K562 (cell line): ENCODE measurements around the gene GLRX. TPM values are rescaled to one million over a fixed set of nuclear protein-coding genes. Genes with fewer than 3 reads are reported as not detected.

Source experiments
- ATAC-seq: fragments of 200-7000 bp; cut with Tn5 transposase; 3 replicates; pipeline ENCODE4 v1.9.1; 2020; ENCODE audit warnings: moderate library complexity
- BruUV-seq: library from RNA; stranded (reverse); fragments of 400-500 nt; replicated peaks from 2 replicates; lab custom pipeline; 2021; lab: Mats Ljungman, UMichigan
- CTCF ChIA-PET: fragments of 300-600 bp; formaldehyde crosslinking; extraction: SDS; loops from one replicate; lab custom pipeline; 2021; ENCODE audit warnings: low intra/inter-chr PET ratio; lab: Yijun Ruan, JAX
- POLR2A ChIA-PET: fragments of 300-600, 350-650 bp; sonication (Branson Sonifier 250); formaldehyde crosslinking; extraction: SDS; loops from one replicate; lab custom pipeline; 2021; ENCODE audit warnings: antibody characterized with exemption, inconsistent platforms; lab: Yijun Ruan, JAX
- DNase-seq, 4 experiments: peaks; one replicate each; pipeline versions ENCODE4 v3.0.0 to v3.0.0-alpha.2; 2011 to 2018; ENCODE audit warnings: low spot score in 3 of 4, mixed read lengths in 3 of 4; ENCODE audit errors: extremely low read depth in 1 of 4
- FAIRE-seq: peaks from 2 replicates; lab custom pipeline; 2011; peaks lifted over from hg19 to GRCh38; lab: Jason Lieb, UNC
- H2AFZ ChIP-seq: 2 replicates; pipeline ENCODE4 v1.6.0; 2011; ENCODE audit warnings: low read depth, low read length, control low read depth, inconsistent platforms
- H3K27ac ChIP-seq: fragments of 200-600 bp; 3 replicates; pipeline ENCODE4 v1.8.0; 2011; ENCODE audit warnings: low read depth, mild to moderate bottlenecking, control low read depth, inconsistent platforms, low read length, moderate library complexity, mixed read lengths; ENCODE audit errors: extremely low read depth
- H3K27me3 ChIP-seq, 2 experiments: fragments of 300-600 bp in 1 of 2; 2 replicates in 1 of 2; 3 replicates in 1 of 2; pipeline versions ENCODE4 v1.6.0 to v1.8.0; 2011; ENCODE audit warnings: inconsistent platforms in 2 of 2, low read length in 2 of 2, mild to moderate bottlenecking in 1 of 2, mixed read lengths in 1 of 2, moderate library complexity in 1 of 2; ENCODE audit not compliant: control insufficient read depth in 2 of 2, insufficient read depth in 2 of 2
- H3K36me3 ChIP-seq: fragments of 300-600 bp; 3 replicates; pipeline ENCODE4 v1.8.0; 2011; ENCODE audit warnings: mild to moderate bottlenecking, low read length, inconsistent platforms; ENCODE audit not compliant: control insufficient read depth, insufficient read depth
- H3K4me1 ChIP-seq, 2 experiments: fragments of 200-600 bp in 1 of 2; replicated peaks in 1 of 2; 2 replicates in 1 of 2; 3 replicates in 1 of 2; pipeline versions ENCODE4 v1.5.1 to v1.8.0; 2011; ENCODE audit warnings: inconsistent platforms in 2 of 2, low read length in 2 of 2, mild to moderate bottlenecking in 1 of 2, mixed read lengths in 1 of 2, moderate library complexity in 1 of 2; ENCODE audit not compliant: control insufficient read depth in 2 of 2, insufficient read depth in 2 of 2
- H3K4me2 ChIP-seq: 2 replicates; pipeline ENCODE4 v1.6.1; 2011; ENCODE audit warnings: low read length, control low read depth, inconsistent platforms, mixed read lengths; ENCODE audit not compliant: insufficient read depth
- H3K4me3 ChIP-seq: fragments of 200-600 bp; sonication (generic), shearing (Covaris generic); 2 replicates; pipeline ENCODE4 v1.5.1; 2016; ENCODE audit warnings: control low read depth, inconsistent platforms
- H3K79me2 ChIP-seq: fragments of 200-600 bp; 3 replicates; pipeline ENCODE4 v1.8.0; 2011; ENCODE audit warnings: low read length, inconsistent platforms; ENCODE audit not compliant: control insufficient read depth, insufficient read depth
- H3K9ac ChIP-seq, 2 experiments: 2 replicates each; pipeline versions ENCODE4 v1.6.0 to v1.6.1; 2011; ENCODE audit warnings: low read depth in 2 of 2, low read length in 2 of 2, control low read depth in 1 of 2, inconsistent platforms in 1 of 2, mild to moderate bottlenecking in 1 of 2, mixed read lengths in 1 of 2; ENCODE audit not compliant: insufficient read depth in 1 of 2
- H3K9me1 ChIP-seq: one replicate; pipeline ENCODE4 v1.6.0; 2011; ENCODE audit warnings: inconsistent platforms, mild to moderate bottlenecking, low read length, moderate library complexity; ENCODE audit not compliant: control insufficient read depth, insufficient read depth
- H3K9me3 ChIP-seq: replicated peaks from 2 replicates; pipeline ENCODE4 v1.5.1; 2011; ENCODE audit warnings: low read depth, low read length, inconsistent platforms; ENCODE audit not compliant: control insufficient read depth, insufficient read depth
- H4K20me1 ChIP-seq: replicated peaks from 2 replicates; pipeline ENCODE4 v1.6.1; 2011; ENCODE audit warnings: low read length, inconsistent platforms, mixed read lengths; ENCODE audit not compliant: control insufficient read depth, insufficient read depth
- HNRNPLL ChIP-seq: fragments of 200-400 bp; formaldehyde crosslinking; IDR thresholded peaks from 2 replicates; pipeline ENCODE4 v1.6.1; 2017; ENCODE audit warnings: low read length, low read depth, mild to moderate bottlenecking; ENCODE audit not compliant: poor library complexity, severe bottlenecking
- KDM5B ChIP-seq: fragments of 200-600 bp; sonication (generic); IDR thresholded peaks from 2 replicates; pipeline ENCODE4 v1.6.1; 2012; ENCODE audit warnings: low read depth, mild to moderate bottlenecking, moderate library complexity, low read length, control low read depth, inconsistent platforms; ENCODE audit not compliant: insufficient replicate concordance
- RUNX1 ChIP-seq: sonication (generic); IDR thresholded peaks from 2 replicates; pipeline ENCODE4 v1.6.1; 2016; ENCODE audit warnings: antibody characterized with exemption, low read depth
- WGBS: fragments of 100-300 bp; shearing (Covaris generic); methylation state at CpG from one replicate; pipeline ENCODE4 v1.1.6; 2016; ENCODE audit warnings: low coverage, mixed read lengths; ENCODE audit not compliant: insufficient coverage; ENCODE audit errors: missing lambda C conversion rate; 5-methylcytosine and 5-hydroxymethylcytosine counted together
- in situ Hi-C: fragments of 300-500 bp; cut with MboI; formaldehyde crosslinking; loops from 4 replicates; pipeline ENCODE4 v1.15.0; 2018; ENCODE audit warnings: inconsistent platforms, mixed read lengths
- intact Hi-C: fragments of 100-400 bp; cut with micrococcal nuclease; formaldehyde crosslinking; loops from 2 replicates; pipeline ENCODE4 v1.14.2; 2022
- polyA plus RNA-seq, 8 experiments: library from polyadenylated mRNA; depleted of rRNA in 4 of 8; stranded (reverse) in 5 of 8; unstranded in 3 of 8; fragments of >200 nt; fragmentation: Nextera tagmentation in 2 of 8; fragmentation: Illumina TruSeq in 1 of 8; extraction: Ambion mirVana in 2 of 8; extraction: Trizol in 1 of 8; gene quantifications; 2 replicates each; pipeline versions ENCODE4 v1.2.1 to v1.2.3, GENCODE V29; 2011 to 2014; ENCODE audit warnings: inconsistent platforms in 1 of 8, missing spikeins in 1 of 8
- total RNA-seq, 7 experiments: library from RNA; depleted of rRNA in 6 of 7; stranded (reverse); fragments of >200 nt in 6 of 7; fragmentation: Illumina TruSeq in 2 of 7; extraction: Trizol in 2 of 7; gene quantifications; 2 replicates each; pipeline versions ENCODE4 v1.2.1 to v1.2.3, GENCODE V29; 2011 to 2021; ENCODE audit warnings: low replicate concordance in 1 of 7
- TF ChIP-seq, protein P1 (sequence below): fragments of 250-450 bp; sonication (Bioruptor Pico); IDR thresholded peaks from 2 replicates; pipeline ENCODE4 v1.8.0; 2021; ENCODE audit warnings: mild to moderate bottlenecking, moderate library complexity

GLRX gene
- total and polyA plus RNA-seq, 9 of the 15 experiments (the other 6 are each of a cell fraction or from before 2014, with no cell fraction given): 2.3 to 11.2 (median 4.6) TPM

DNA sequence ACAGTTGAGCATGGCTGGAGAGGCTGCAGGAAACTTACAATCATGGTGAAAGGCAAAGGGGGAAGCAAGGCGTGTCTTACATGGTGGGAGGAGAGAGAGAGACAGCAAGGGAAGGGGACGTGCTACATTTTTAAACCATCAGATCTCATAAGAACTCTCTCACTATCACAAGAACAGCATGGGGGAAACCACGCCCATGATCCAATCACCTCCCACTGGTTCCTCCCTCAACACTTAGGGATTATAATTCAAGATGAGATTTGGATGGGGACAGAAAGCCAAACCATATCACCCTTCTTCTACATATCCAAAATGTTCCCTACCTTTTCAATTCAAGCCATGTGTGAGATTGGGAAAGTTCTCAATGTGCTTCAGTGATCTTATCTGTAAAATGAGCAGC lies 22.9 kb upstream of the GLRX start:
- 3% methylated on average over 3 of the region's 3 CpGs for WGBS
- no peak overlapping the region for H2AFZ ChIP-seq
- H3K27ac ChIP-seq: no peak overlapping the region
- H3K9ac ChIP-seq: no peak overlapping the region
- ChIA-PET CTCF (interaction anchor here (4.1 kb wide), 1 partner anchor 65 kb away, joined by 63 read pairs; no protein-coding TSS in a partner anchor), POLR2A (no interaction called here)
- in situ Hi-C loops: loop anchor here (5.0 to 25.0 kb wide), 4 partner anchors 68 to 883 kb away; partner anchors contain the start of gene MCTP1
- no peaks in the 10 kb centered on the region for H3K79me2 ChIP-seq
- no TSS peak for BruUV-seq
- no peaks in the 10 kb centered on the region for H3K27me3 ChIP-seq
- no peak overlapping the region for H3K4me2 ChIP-seq
- no peaks in the 10 kb centered on the region for H3K9me1 ChIP-seq
- H4K20me1 ChIP-seq: no peaks in the 10 kb centered on the region
- H3K4me1 ChIP-seq: peaks cover 0 to 21% of the 10 kb centered on the region in 2 experiments; a peak in 4 of 5 replicates
- no peak for TF ChIP-seq HNRNPLL
- no peak for TF ChIP-seq KDM5B
- TF ChIP-seq, protein P1, sequence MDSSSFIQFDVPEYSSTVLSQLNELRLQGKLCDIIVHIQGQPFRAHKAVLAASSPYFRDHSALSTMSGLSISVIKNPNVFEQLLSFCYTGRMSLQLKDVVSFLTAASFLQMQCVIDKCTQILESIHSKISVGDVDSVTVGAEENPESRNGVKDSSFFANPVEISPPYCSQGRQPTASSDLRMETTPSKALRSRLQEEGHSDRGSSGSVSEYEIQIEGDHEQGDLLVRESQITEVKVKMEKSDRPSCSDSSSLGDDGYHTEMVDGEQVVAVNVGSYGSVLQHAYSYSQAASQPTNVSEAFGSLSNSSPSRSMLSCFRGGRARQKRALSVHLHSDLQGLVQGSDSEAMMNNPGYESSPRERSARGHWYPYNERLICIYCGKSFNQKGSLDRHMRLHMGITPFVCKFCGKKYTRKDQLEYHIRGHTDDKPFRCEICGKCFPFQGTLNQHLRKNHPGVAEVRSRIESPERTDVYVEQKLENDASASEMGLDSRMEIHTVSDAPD (CRISPR knock-in tag): no peak
- TF ChIP-seq RUNX1: no peak
- ATAC-seq (no peak), DNase-seq (no peak), FAIRE-seq (no peak)
- H3K9me3 ChIP-seq: no peaks in the 10 kb centered on the region
- intact Hi-C loops: loop anchor here (10.0 kb wide), 2 partner anchors 291 to 401 kb away; partner anchors contain the start of genes ARSK and SKIC3
- no peaks in the 10 kb centered on the region for H3K36me3 ChIP-seq
- H3K4me3 ChIP-seq: no peak overlapping the region
